Spleen (tissue), 11 donors: ENCODE results near the gene GDF2. TPM values are rescaled to one million over a fixed set of nuclear protein-coding genes. Genes with fewer than 3 reads are reported as not detected.

Source experiments
- DNase-seq: peaks from one replicate; pipeline ENCODE4 v3.0.0-alpha.2; 2020
- H3K27ac ChIP-seq, 8 donors: fragments of 200-600 bp; sonication (generic) in 7 of 8; 1 replicate in 4 of 8; 2 replicates in 4 of 8; pipeline versions ENCODE4 v1.5.0 to v1.8.0; 2016 to 2021; ENCODE audit warnings: inconsistent platforms in 4 of 8, mild to moderate bottlenecking in 4 of 8, moderate library complexity in 1 of 8
- H3K27me3 ChIP-seq, 7 donors: fragments of 200-600 bp; sonication (generic) in 6 of 7; replicated peaks in 1 of 7; 1 replicate in 4 of 7; 2 replicates in 3 of 7; pipeline versions ENCODE4 v1.5.0 to v1.8.0; 2016 to 2021; ENCODE audit warnings: inconsistent platforms in 3 of 7, mild to moderate bottlenecking in 1 of 7
- H3K36me3 ChIP-seq, 6 donors: fragments of 200-600 bp; sonication (generic) in 5 of 6; 1 replicate in 4 of 6; 2 replicates in 2 of 6; pipeline versions ENCODE4 v1.5.0 to v1.8.0; 2016 to 2021; ENCODE audit warnings: inconsistent platforms in 2 of 6
- H3K4me1 ChIP-seq, 6 donors: fragments of 200-600 bp; sonication (generic) in 5 of 6; 1 replicate in 3 of 6; 2 replicates in 3 of 6; pipeline versions ENCODE4 v1.5.0 to v1.8.0; 2016 to 2021; ENCODE audit warnings: inconsistent platforms in 3 of 6
- H3K4me3 ChIP-seq, 8 donors: fragments of 200-600 bp; sonication (generic) in 7 of 8; 1 replicate in 4 of 8; 2 replicates in 4 of 8; pipeline versions ENCODE4 v1.5.0 to v1.8.0; 2016 to 2021; ENCODE audit warnings: inconsistent platforms in 4 of 8, mild to moderate bottlenecking in 4 of 8, moderate library complexity in 2 of 8
- H3K9me3 ChIP-seq, 8 donors: fragments of 200-600 bp; sonication (generic) in 7 of 8; 1 replicate in 4 of 8; 2 replicates in 4 of 8; pipeline versions ENCODE4 v1.5.0 to v1.8.0; 2016 to 2021; ENCODE audit warnings: inconsistent platforms in 4 of 8
- CTCF ChIP-seq, 11 experiments: fragments of 200-600 bp in 7 of 11; fragments of 450-650 bp in 4 of 11; sonication (generic) in 4 of 11; IDR thresholded peaks in 8 of 11; conservative IDR thresholded peaks in 3 of 11; 1 replicate in 7 of 11; 2 replicates in 4 of 11; pipeline versions ENCODE4 v1.4.0 to v1.8.0; 2016 to 2021; ENCODE audit warnings: antibody characterized with exemption in 11 of 11, inconsistent platforms in 4 of 11, mild to moderate bottlenecking in 1 of 11
- POLR2A ChIP-seq, 3 donors: fragments of 450-650 bp; IDR thresholded peaks; one replicate each; pipeline ENCODE4 v1.5.1; 2017; ENCODE audit warnings: antibody characterized with exemption in 3 of 3, mild to moderate bottlenecking in 1 of 3
- POLR2AphosphoS5 ChIP-seq, 3 donors: sonication (generic); formaldehyde crosslinking; IDR thresholded peaks; one replicate each; pipeline ENCODE4 v1.5.1; 2017; ENCODE audit warnings: antibody characterized with exemption in 3 of 3
- WGBS, 5 donors: extraction: QIAGEN DNeasy Blood & Tissue Kit in 3 of 5; methylation state at CpG; one replicate each; pipeline versions ENCODE4 v1.1.5 to v1.1.7; 2013 to 2018; 5-methylcytosine and 5-hydroxymethylcytosine counted together
- intact Hi-C: fragments of 100-400 bp; cut with DNase I; formaldehyde crosslinking; loops from one replicate; pipeline ENCODE4 v1.15.0; 2023; ENCODE audit warnings: low total_unique reads
- polyA plus RNA-seq, 3 donors: library from polyadenylated mRNA; stranded (reverse); fragments of 200-250 nt; gene quantifications; one replicate each; pipeline ENCODE4 v1.2.1, GENCODE V29; 2013
- total RNA-seq, 7 donors: library from RNA; depleted of rRNA in 3 of 7; stranded (reverse); fragments of >200 nt in 3 of 7; fragmentation: NEBNext Ultra II Directional in 4 of 7; extraction: Animal tissue kit (Norgen Biotek cat#: 25700) in 4 of 7; gene quantifications; one replicate each; pipeline versions ENCODE4 v1.1.0 to v1.2.1, GENCODE V29; 2016 to 2021
- donor health status: healthy with polysubstance abuse.
- donor health status: DM: no; HTN: no; CAD: no; lungs with moderate emphysema.
- donor health status: DM: no; HTN: no; CAD: no.
- donor health status: Bipolar disorder and iron deficiency.
- donor health status: healthy.
- donor health status: DM: no; HTN: no; CAD: no.
- donor health status: DM: yes; HTN: yes; CAD: no.

The GDF2 gene
- total and polyA plus RNA-seq, 10 donors = not detected

- intact Hi-C loops = no loop called here
- Histone ChIP-seq H3K27ac (no peak overlapping the region), H3K9me3 (no peaks in the 10 kb centered on the region), H3K36me3 (no peaks in the 10 kb centered on the region), H3K4me1 (peaks cover 0 to 19% (median 15%) of the 10 kb centered on the region in 6 donors), H3K27me3 (peaks cover 0 to 68% (median 17%) of the 10 kb centered on the region in 7 donors), H3K4me3 (no peak overlapping the region)
- WGBS, 5 donors = 47 to 63% (median 55%) methylated on average over 12 of the region's 12 CpGs
- no peak for TF ChIP-seq POLR2AphosphoS5 (IDR thresholded peaks at IDR 0.05)
- TF ChIP-seq POLR2A (IDR thresholded peaks at IDR 0.05) = no peak
- no peak for TF ChIP-seq CTCF (IDR thresholded peaks at IDR 0.05 in 8 of 11, conservative IDR thresholded peaks at IDR 0.05 in 3 of 11)
- no peak for DNase-seq
Observed at GRCh38 chr10:47296156-47296894, 25.9 kb upstream of the GDF2 start.

GRCh38 chr10:47296941-47297340, 25.3 kb upstream of the GDF2 start:
- Histone ChIP-seq H3K9me3 (no peaks in the 10 kb centered on the region), H3K27me3 (peaks cover 0 to 75% (median 24%) of the 10 kb centered on the region in 7 donors), H3K4me3 (no peak overlapping the region), H3K36me3 (no peaks in the 10 kb centered on the region), H3K4me1 (peaks cover 0 to 19% (median 15%) of the 10 kb centered on the region in 6 donors), H3K27ac (no peak overlapping the region)
- intact Hi-C loops = no loop called here
- TF ChIP-seq CTCF (IDR thresholded peaks at IDR 0.05 in 8 of 11, conservative IDR thresholded peaks at IDR 0.05 in 3 of 11) (no peak), POLR2AphosphoS5 (IDR thresholded peaks at IDR 0.05) (no peak), POLR2A (IDR thresholded peaks at IDR 0.05) (no peak)
- WGBS, 5 donors = 59 to 92% (median 88%) methylated on average over 1 of the region's 1 CpG
- no peak for DNase-seq

GRCh38 chr10:47297866-47298540, 24.3 kb upstream of the GDF2 start:
- 84 to 92% (median 86%) methylated on average over 12 of the region's 12 CpGs for WGBS, 5 donors

More at GRCh38 chr10:47297866-47298540, 24.3 kb upstream of the GDF2 start:
- intact Hi-C loops = no loop called here
- H3K36me3 ChIP-seq = no peaks in the 10 kb centered on the region
- TF ChIP-seq POLR2A (IDR thresholded peaks at IDR 0.05) (no peak), POLR2AphosphoS5 (IDR thresholded peaks at IDR 0.05) (no peak), CTCF (IDR thresholded peaks at IDR 0.05 in 8 of 11, conservative IDR thresholded peaks at IDR 0.05 in 3 of 11) (no peak)
- H3K27ac ChIP-seq = no peak overlapping the region
- no peak overlapping the region for H3K4me3 ChIP-seq
- DNase-seq = no peak
- peaks cover 0 to 19% (median 15%) of the 10 kb centered on the region in 6 donors for H3K4me1 ChIP-seq
- peaks cover 0 to 85% (median 28%) of the 10 kb centered on the region in 7 donors for H3K27me3 ChIP-seq
- no peaks in the 10 kb centered on the region for H3K9me3 ChIP-seq
